A549 (cell line): ENCODE measurements around the gene ENTPD8.

Experiments
- EHMT2 ChIP-seq: fragments of 200-600 bp; sonication (generic); IDR thresholded peaks from 2 replicates; pipeline ENCODE4 v1.6.1; 2016; ENCODE audit warnings: antibody characterized with exemption, low read depth, mild to moderate bottlenecking, moderate library complexity
- KDM1A ChIP-seq: fragments of 200-600 bp; sonication (generic); IDR thresholded peaks from 2 replicates; pipeline ENCODE4 v1.6.1; 2016; ENCODE audit warnings: low read depth, mild to moderate bottlenecking
- POLR2A ChIP-seq: IDR thresholded peaks from 2 replicates; pipeline ENCODE4 v1.6.1; 2012; ENCODE audit warnings: mild to moderate bottlenecking, low read length
- TF ChIP-seq, protein P1 (sequence below): fragments of >200 bp; sonication (Bioruptor Twin); formaldehyde crosslinking; IDR thresholded peaks from 3 replicates; pipeline ENCODE4 v1.5.1; 2016

DNA sequence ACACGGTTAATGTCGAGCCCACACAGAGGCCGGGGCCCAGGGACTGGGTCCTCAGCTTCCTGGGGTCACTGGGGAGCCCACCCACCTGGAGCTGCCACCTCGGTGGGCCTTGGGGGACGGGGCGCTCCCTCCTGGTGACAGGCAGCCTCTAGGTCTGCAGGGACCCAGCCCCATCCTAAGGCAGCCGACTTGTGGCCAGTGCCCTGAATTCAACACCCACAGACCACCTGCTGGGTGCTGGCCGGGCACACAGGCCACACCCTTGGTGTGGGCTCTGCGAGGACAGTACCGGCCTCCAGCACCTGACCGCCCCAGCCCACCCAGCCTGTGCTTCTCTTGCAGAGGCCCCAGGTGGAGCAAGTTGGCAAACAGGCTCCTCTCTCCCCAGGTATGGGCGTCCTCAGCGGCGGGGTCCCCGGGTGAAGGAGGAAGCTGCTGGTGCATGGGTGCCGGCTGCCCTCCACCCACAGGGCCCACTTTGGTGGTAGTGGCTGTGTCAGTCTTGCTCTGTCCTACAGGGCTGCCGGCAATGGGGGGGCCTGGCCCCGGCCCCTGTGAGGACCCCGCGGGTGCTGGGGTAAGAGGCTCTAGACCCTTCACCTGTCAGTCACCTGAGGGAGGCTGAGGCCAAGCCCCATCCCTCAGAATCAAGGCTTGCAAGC, 8.3 kb downstream of the ENTPD8 start:
- TF ChIP-seq KDM1A = no peak
- no peak for TF ChIP-seq EHMT2
- TF ChIP-seq, protein P1, sequence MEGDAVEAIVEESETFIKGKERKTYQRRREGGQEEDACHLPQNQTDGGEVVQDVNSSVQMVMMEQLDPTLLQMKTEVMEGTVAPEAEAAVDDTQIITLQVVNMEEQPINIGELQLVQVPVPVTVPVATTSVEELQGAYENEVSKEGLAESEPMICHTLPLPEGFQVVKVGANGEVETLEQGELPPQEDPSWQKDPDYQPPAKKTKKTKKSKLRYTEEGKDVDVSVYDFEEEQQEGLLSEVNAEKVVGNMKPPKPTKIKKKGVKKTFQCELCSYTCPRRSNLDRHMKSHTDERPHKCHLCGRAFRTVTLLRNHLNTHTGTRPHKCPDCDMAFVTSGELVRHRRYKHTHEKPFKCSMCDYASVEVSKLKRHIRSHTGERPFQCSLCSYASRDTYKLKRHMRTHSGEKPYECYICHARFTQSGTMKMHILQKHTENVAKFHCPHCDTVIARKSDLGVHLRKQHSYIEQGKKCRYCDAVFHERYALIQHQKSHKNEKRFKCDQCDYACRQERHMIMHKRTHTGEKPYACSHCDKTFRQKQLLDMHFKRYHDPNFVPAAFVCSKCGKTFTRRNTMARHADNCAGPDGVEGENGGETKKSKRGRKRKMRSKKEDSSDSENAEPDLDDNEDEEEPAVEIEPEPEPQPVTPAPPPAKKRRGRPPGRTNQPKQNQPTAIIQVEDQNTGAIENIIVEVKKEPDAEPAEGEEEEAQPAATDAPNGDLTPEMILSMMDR = no peak
- no peak for TF ChIP-seq POLR2A
